HL-60 (cell line): Measurements from ENCODE around the gene RNF175.

ENCODE experiments used
- DNase-seq, 2 experiments: peaks; one replicate each; pipeline ENCODE4 v3.0.0-alpha.2; 2010 to 2020; ENCODE audit warnings: low read depth in 1 of 2, low spot score in 1 of 2
- H3K27ac ChIP-seq: fragments of 250-450 bp; sonication (Bioruptor Pico); replicated peaks from 2 replicates; pipeline ENCODE4 v1.5.1; 2020; ENCODE audit warnings: mild to moderate bottlenecking, moderate library complexity
- H3K27me3 ChIP-seq: fragments of 250-450 bp; sonication (Bioruptor Pico); 2 replicates; pipeline ENCODE4 v1.5.1; 2021; ENCODE audit warnings: mild to moderate bottlenecking, moderate library complexity; ENCODE audit not compliant: insufficient read depth, poor library complexity, severe bottlenecking
- H3K4me3 ChIP-seq: replicated peaks from 2 replicates; pipeline ENCODE4 v1.5.1; 2011; ENCODE audit warnings: mild to moderate bottlenecking, control low read depth, low read length; ENCODE audit not compliant: insufficient read depth
- GABPA ChIP-seq: IDR thresholded peaks from 2 replicates; pipeline ENCODE4 v1.6.1; 2012; ENCODE audit warnings: low read depth
- POLR2AphosphoS5 ChIP-seq: IDR thresholded peaks from 2 replicates; pipeline ENCODE4 v1.6.1; 2012; ENCODE audit warnings: low read depth
- SPI1 ChIP-seq: IDR thresholded peaks from 2 replicates; pipeline ENCODE4 v1.6.1; 2012; ENCODE audit warnings: low read depth, mild to moderate bottlenecking, borderline replicate concordance
- TF ChIP-seq, protein P1 (sequence below): IDR thresholded peaks from 2 replicates; pipeline ENCODE4 v1.6.1; 2012; ENCODE audit warnings: low read depth; ENCODE audit not compliant: insufficient replicate concordance
- TF ChIP-seq, protein P2 (sequence below): IDR thresholded peaks from one replicate; pipeline ENCODE4 v1.5.1; 2011; ENCODE audit warnings: low read length, control low read depth, inconsistent platforms; ENCODE audit not compliant: insufficient read depth

The RNF175 gene

DNA sequence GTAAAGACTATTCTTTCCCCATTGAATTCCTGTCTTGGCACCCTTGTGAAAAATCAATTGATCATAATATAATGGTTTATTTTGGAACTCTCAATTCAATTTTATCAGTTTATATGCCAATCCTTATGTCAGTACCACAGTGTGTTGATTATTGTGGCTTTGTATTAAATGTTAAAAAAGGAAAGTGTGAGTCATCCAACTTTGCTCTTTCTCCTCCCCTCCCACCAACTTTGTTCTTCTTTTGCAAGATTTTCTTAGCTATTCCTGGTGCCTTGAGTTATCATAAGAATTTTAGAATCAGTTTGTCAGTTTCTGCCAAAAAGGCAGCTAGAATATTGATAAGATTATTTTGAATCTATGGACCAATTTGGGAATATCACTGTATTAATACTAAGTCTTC, 11.2 kb upstream of the RNF175 start:
- Histone ChIP-seq H3K27me3 (peaks cover 9% of the 10 kb centered on the region), H3K4me3 (no peak overlapping the region), H3K27ac (no peak overlapping the region)
- TF ChIP-seq, protein P1, sequence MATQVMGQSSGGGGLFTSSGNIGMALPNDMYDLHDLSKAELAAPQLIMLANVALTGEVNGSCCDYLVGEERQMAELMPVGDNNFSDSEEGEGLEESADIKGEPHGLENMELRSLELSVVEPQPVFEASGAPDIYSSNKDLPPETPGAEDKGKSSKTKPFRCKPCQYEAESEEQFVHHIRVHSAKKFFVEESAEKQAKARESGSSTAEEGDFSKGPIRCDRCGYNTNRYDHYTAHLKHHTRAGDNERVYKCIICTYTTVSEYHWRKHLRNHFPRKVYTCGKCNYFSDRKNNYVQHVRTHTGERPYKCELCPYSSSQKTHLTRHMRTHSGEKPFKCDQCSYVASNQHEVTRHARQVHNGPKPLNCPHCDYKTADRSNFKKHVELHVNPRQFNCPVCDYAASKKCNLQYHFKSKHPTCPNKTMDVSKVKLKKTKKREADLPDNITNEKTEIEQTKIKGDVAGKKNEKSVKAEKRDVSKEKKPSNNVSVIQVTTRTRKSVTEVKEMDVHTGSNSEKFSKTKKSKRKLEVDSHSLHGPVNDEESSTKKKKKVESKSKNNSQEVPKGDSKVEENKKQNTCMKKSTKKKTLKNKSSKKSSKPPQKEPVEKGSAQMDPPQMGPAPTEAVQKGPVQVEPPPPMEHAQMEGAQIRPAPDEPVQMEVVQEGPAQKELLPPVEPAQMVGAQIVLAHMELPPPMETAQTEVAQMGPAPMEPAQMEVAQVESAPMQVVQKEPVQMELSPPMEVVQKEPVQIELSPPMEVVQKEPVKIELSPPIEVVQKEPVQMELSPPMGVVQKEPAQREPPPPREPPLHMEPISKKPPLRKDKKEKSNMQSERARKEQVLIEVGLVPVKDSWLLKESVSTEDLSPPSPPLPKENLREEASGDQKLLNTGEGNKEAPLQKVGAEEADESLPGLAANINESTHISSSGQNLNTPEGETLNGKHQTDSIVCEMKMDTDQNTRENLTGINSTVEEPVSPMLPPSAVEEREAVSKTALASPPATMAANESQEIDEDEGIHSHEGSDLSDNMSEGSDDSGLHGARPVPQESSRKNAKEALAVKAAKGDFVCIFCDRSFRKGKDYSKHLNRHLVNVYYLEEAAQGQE = no peak
- TF ChIP-seq SPI1 = no peak
- no peak for TF ChIP-seq POLR2AphosphoS5
- no peak for TF ChIP-seq GABPA
- TF ChIP-seq, protein P2, sequence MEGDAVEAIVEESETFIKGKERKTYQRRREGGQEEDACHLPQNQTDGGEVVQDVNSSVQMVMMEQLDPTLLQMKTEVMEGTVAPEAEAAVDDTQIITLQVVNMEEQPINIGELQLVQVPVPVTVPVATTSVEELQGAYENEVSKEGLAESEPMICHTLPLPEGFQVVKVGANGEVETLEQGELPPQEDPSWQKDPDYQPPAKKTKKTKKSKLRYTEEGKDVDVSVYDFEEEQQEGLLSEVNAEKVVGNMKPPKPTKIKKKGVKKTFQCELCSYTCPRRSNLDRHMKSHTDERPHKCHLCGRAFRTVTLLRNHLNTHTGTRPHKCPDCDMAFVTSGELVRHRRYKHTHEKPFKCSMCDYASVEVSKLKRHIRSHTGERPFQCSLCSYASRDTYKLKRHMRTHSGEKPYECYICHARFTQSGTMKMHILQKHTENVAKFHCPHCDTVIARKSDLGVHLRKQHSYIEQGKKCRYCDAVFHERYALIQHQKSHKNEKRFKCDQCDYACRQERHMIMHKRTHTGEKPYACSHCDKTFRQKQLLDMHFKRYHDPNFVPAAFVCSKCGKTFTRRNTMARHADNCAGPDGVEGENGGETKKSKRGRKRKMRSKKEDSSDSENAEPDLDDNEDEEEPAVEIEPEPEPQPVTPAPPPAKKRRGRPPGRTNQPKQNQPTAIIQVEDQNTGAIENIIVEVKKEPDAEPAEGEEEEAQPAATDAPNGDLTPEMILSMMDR = no peak
- DNase-seq = no peak

DNA sequence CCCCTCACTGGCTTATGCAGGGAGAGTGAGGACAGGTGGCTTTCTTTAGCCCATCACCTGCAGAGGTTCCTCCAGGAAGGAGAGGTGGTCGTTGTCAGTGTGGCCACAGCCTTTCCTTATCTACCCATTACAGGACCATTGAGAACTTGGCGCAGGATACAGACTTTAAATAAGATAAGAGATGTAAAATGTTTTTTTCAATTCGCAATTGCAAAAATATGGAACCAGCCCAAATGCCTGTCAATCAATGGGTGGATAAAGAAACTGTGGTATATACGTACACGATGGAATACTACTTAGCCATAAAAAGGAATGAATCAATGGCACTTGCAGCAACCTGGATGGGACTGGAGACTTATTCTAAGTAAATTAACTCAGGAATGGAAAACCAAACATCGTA, 6.9 kb upstream of the RNF175 start:
- DNase-seq = no peak
- H3K27me3 ChIP-seq = no peaks in the 10 kb centered on the region
- H3K4me3 ChIP-seq = no peak overlapping the region
- H3K27ac ChIP-seq = no peak overlapping the region
- TF ChIP-seq, protein P1 = no peak

DNA sequence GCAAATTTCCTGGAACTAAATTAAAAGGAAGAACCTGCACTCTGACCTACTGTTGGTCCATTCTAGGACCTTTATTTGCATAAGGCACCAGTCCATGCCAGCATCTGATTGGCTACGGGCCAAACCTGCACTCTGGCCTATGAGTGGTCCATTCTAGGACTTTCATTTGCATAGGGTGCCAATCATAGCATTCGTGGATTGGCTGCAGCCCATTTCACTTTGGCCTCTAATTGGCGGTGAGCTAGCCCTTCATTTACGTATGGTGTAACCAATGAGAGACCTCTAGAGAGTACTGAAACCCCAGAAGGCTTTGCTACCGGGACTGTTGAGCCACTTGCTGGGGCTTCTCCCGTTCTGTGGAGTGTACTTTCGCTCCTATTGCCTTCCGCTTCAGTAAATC, 6.1 kb upstream of the RNF175 start:
- no peak overlapping the region for H3K4me3 ChIP-seq
- TF ChIP-seq, protein P1 = no peak
- TF ChIP-seq GABPA (no peak), POLR2AphosphoS5 (no peak), SPI1 (no peak)
- TF ChIP-seq, protein P2 = no peak

More for the DNA sequence above, 6.1 kb upstream of the RNF175 start:
- Histone ChIP-seq H3K27me3 (peaks cover under 1% of the 10 kb centered on the region), H3K27ac (no peak overlapping the region)
- DNase-seq = no peak
